Osteocyte (in vitro differentiated cells): ENCODE data around the gene SH2B2. TPM values are rescaled to one million over a fixed set of nuclear protein-coding genes. Genes with fewer than 3 reads are reported as not detected.
"Not testable (repeated sequence)": the region's sequence is repeated elsewhere in the genome, so short reads cannot be mapped to it uniquely, and the experiment has no call there.

ENCODE experiments used
- DNase-seq: peaks from one replicate; pipeline ENCODE4 v3.0.0; 2021; ENCODE audit warnings: mixed read lengths; ENCODE audit not compliant: unreplicated experiment; ENCODE audit errors: extremely low spot score
- H3K27ac Mint-ChIP-seq: one replicate; pipeline ENCODE4 v1.8.0; 2021; ENCODE audit warnings: mild to moderate bottlenecking, mixed read lengths; ENCODE audit not compliant: unreplicated experiment
- H3K27me3 Mint-ChIP-seq: one replicate; pipeline ENCODE4 v1.8.0; 2021; ENCODE audit warnings: mixed read lengths; ENCODE audit not compliant: unreplicated experiment
- H3K36me3 Mint-ChIP-seq: one replicate; pipeline ENCODE4 v1.8.0; 2021; ENCODE audit warnings: mixed read lengths; ENCODE audit not compliant: unreplicated experiment
- H3K4me1 Mint-ChIP-seq: one replicate; pipeline ENCODE4 v1.8.0; 2021; ENCODE audit warnings: mixed read lengths; ENCODE audit not compliant: unreplicated experiment
- H3K4me3 Mint-ChIP-seq: one replicate; pipeline ENCODE4 v1.8.0; 2021; ENCODE audit warnings: mild to moderate bottlenecking, moderate library complexity, mixed read lengths; ENCODE audit not compliant: unreplicated experiment
- H3K9me3 Mint-ChIP-seq: one replicate; pipeline ENCODE4 v1.8.0; 2021; ENCODE audit warnings: mixed read lengths; ENCODE audit not compliant: unreplicated experiment
- CTCF ChIP-seq: fragments of 200-600 bp; sonication (generic); IDR thresholded peaks from 2 replicates; pipeline ENCODE4 v1.5.0; 2021; ENCODE audit warnings: antibody characterized with exemption, mild to moderate bottlenecking, moderate library complexity
- total RNA-seq: library from RNA; stranded (reverse); gene quantifications from 2 replicates; pipeline ENCODE4 v1.2.1, GENCODE V29; 2021

The SH2B2 gene
- total RNA-seq, 1 donor from 2014 or later, result 8.3 TPM

GRCh38 chr7:102321351-102322201 lies 34.9 kb downstream of the SH2B2 start:
- Mint-ChIP-seq H3K4me3 (no peak overlapping the region), H3K27ac (no peak overlapping the region), H3K27me3 (peaks cover 2% of the 10 kb centered on the region), H3K9me3 (no peaks in the 10 kb centered on the region), H3K36me3 (peaks cover 5% of the 10 kb centered on the region), H3K4me1 (peaks cover 21% of the 10 kb centered on the region)
- no peak for DNase-seq
- TF ChIP-seq CTCF, result no peak

DNA sequence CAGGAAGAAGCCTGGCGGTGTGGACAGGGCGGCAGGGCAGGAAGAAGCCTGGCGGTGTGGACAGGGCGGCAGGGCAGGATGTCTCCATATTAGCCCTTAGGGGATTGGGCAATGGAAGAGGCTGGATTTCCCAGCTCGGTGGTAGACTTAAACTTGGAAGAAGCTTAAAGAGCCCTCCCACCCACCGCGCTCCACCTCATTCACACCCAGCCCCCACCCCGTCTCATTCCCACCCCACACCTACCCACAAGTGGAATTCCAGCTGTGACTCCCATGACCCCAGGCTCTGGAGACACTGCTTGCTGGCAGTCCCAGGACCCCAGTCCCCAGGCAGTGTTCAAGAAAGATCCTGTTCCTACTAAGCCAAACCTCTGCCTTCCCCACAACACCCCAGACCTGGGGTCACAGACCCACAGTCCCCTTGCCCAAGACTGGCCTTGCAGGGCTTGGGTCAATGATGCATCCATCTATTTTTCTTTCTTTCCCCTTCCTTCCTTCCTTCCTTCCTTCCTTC lies 35.6 kb downstream of the SH2B2 start:
- Mint-ChIP-seq H3K4me3 (no peak overlapping the region), H3K36me3 (peaks cover 1% of the 10 kb centered on the region), H3K27ac (no peak overlapping the region), H3K27me3 (peaks cover 8% of the 10 kb centered on the region), H3K4me1 (peaks cover 21% of the 10 kb centered on the region), H3K9me3 (no peaks in the 10 kb centered on the region)
- DNase-seq, result no peak
- TF ChIP-seq CTCF, result no peak

DNA sequence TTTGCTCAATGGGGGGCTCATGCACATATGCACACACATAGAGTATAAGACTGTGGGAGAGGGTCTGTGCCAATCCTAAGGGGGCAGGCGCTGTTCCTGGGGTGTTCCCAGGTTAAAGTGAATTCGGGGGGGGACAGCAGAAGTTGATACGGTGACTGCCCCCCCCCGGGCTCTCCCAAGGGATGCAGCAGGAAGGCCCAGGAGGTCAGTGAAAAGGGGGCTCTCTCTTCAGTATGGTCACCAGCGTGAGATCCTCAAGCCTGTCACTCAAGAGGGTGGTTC lies 37.2 kb downstream of the SH2B2 start:
- Mint-ChIP-seq H3K4me3 (no peak overlapping the region), H3K36me3 (no peaks in the 10 kb centered on the region), H3K27ac (no peak overlapping the region), H3K27me3 (peaks cover 21% of the 10 kb centered on the region), H3K9me3 (no peaks in the 10 kb centered on the region), H3K4me1 (peaks cover 23% of the 10 kb centered on the region)
- no peak for TF ChIP-seq CTCF
- DNase-seq, result peak; percentile 71

GRCh38 chr7:102325106-102325505 lies 38.4 kb downstream of the SH2B2 start:
- H3K9me3 Mint-ChIP-seq, H3K36me3 Mint-ChIP-seq, H3K27ac Mint-ChIP-seq, H3K4me3 Mint-ChIP-seq: not testable (repeated sequence)
- H3K27me3 Mint-ChIP-seq, result peaks cover 25% of the 10 kb centered on the region
- peaks cover 14% of the 10 kb centered on the region for H3K4me1 Mint-ChIP-seq
- peak; percentile 36 for DNase-seq

DNA sequence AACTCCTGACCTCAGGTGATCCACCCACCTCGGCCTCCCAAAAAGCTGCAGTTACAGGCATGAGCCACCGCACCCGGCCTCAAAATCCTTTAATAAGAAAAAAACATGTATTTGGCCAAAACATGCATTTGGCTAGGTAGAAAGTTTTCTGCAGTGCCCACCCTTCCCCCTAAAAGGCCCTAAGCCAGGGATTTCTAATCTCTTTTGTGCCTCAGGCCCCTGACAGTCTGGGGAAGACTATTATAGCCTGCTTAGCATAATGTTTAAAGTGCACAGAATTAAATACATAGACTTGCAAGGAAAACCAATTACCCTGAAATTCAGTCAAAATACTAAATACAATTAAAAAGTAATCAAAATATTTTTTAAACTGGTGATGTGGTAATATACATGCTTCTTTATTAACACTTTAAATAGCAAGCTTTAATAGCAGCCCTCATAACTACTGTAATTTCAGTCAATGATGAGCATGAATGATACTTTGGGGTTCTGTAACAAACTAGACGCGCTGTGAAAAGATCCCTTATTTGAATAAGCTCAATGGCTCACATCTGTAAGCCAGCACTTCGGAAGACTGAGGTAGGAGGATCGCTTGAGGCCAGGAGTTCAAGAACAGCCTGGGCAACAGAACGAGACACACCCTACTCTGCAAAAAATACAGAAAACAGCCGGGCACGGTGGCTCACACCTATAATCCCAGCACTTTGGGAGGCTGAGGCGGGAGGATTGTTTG lies 39.7 kb downstream of the SH2B2 start:
- no peak overlapping the region for H3K4me3 Mint-ChIP-seq
- H3K4me1 Mint-ChIP-seq, result peaks cover 10% of the 10 kb centered on the region

DNA sequence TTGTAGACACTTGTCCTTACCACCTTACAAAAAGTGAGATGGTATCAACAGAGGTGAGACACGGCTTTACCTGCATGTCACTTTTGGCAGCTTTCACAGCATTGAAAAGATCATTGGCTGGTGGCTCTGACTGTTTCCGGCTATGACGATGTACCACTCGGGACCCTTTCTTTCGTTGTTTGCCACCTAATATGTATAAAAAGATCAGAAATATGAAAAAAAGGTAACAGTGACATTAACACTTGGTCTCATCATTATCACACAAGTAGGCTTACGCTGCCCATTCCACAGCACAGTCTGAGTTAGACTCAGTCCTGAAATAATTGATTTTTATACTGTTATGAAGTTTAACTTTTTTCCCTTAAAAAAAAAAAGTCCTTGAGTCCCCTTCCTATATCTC lies 40.5 kb downstream of the SH2B2 start:
- H3K4me1 Mint-ChIP-seq, result peaks cover 10% of the 10 kb centered on the region
- H3K4me3 Mint-ChIP-seq, H3K27ac Mint-ChIP-seq, DNase-seq, H3K9me3 Mint-ChIP-seq, H3K36me3 Mint-ChIP-seq: not testable (repeated sequence)
- H3K27me3 Mint-ChIP-seq, result peaks cover 40% of the 10 kb centered on the region

More for the DNA sequence above, 39.7 kb downstream of the SH2B2 start:
- H3K27me3 Mint-ChIP-seq, result peaks cover 34% of the 10 kb centered on the region
- TF ChIP-seq CTCF, result no peak
- H3K27ac Mint-ChIP-seq, result no peak overlapping the region
- H3K36me3 Mint-ChIP-seq, result no peaks in the 10 kb centered on the region
- DNase-seq, result peak; percentile 19
- H3K9me3 Mint-ChIP-seq, result no peaks in the 10 kb centered on the region

DNA sequence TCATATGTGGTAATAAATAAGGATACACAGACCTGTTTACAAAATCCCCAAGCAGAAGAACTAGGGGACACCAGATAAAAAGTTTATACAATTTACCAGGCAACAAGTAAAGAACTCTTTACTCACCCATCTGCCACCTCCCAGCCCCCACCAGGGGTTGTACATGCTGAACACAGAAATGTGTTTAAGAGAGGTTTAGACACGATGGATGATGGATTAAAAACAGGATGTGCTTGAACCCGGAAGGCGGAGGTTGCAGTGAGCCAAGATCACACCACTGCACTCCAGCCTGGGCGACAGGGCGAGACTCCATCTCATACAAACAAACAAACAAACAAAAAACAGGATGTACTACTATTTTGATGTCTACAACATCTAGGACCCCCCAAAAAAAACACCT lies 42.2 kb downstream of the SH2B2 start:
- DNase-seq, H3K9me3 Mint-ChIP-seq, H3K4me1 Mint-ChIP-seq, H3K27ac Mint-ChIP-seq, H3K4me3 Mint-ChIP-seq, H3K36me3 Mint-ChIP-seq: not testable (repeated sequence)
- peaks cover 46% of the 10 kb centered on the region for H3K27me3 Mint-ChIP-seq

DNA sequence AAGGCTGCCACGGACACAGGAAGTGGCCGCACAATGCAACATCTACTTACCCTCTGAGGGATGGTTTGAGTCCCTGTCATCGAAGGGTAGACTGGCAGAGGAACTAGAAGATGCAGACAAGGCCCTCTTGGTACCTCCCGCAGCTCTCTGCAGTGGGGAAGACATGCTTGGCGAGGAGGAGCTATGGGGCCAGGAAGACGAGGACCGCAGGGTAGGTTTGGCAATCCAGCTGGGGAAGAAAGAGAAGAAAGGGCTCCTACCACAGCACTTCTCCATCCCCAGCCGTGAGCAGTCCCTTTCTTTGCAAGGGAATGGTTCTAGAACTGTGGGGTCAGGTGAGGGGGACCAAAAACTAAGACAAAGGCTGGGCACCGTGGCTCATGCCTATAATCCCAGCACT lies 42.7 kb downstream of the SH2B2 start:
- H3K27me3 Mint-ChIP-seq, result peaks cover 46% of the 10 kb centered on the region
- DNase-seq, H3K27ac Mint-ChIP-seq, H3K36me3 Mint-ChIP-seq, H3K4me1 Mint-ChIP-seq, H3K4me3 Mint-ChIP-seq, H3K9me3 Mint-ChIP-seq: not testable (repeated sequence)
